ENCODE measurements around the gene ABCC6. TPM values are rescaled to one million over a fixed set of nuclear protein-coding genes. Genes with fewer than 3 reads are reported as not detected.
"Not testable (repeated sequence)": the region's sequence is repeated elsewhere in the genome, so short reads cannot be mapped to it uniquely, and the experiment has no call there.

The ABCC6 gene
- total and polyA plus RNA-seq, 2 donors (not counting 1 experiment from before 2014, with no cell fraction given) = 0.27 TPM; not detected in 1

- H3K9me3 Mint-ChIP-seq (ENCODE audit: insufficient read depth); H3K4me3 ChIP-seq (ENCODE audit: control extremely low read depth in 1 of 5, extremely low read depth in 1 of 5, insufficient read depth in 1 of 5, low read depth in 2 of 5, low read length in 4 of 5); DNase-seq; intact Hi-C loops (cut with micrococcal nuclease); H3K4me2 ChIP-seq (replicated peaks; ENCODE audit: low read depth, low read length, poor library complexity, severe bottlenecking); H3K9me3 ChIP-seq (ENCODE audit: control extremely low read depth in 1 of 3, control insufficient read depth in 2 of 3, insufficient read depth in 1 of 3, low read length in 2 of 3); H3K79me2 ChIP-seq (ENCODE audit: control insufficient read depth, insufficient read depth, low read length); CTCF ChIA-PET; POLR2A ChIA-PET; ATAC-seq (ENCODE audit: low read depth); H3K27me3 Mint-ChIP-seq; H3K27me3 ChIP-seq (replicated peaks in 1 of 4; ENCODE audit: control extremely low read depth in 1 of 4, control insufficient read depth in 3 of 4, insufficient read depth in 4 of 4, low read length in 3 of 4); H4K20me1 ChIP-seq (ENCODE audit: control insufficient read depth, insufficient read depth, low read length, poor library complexity, severe bottlenecking); H3K27ac ChIP-seq (ENCODE audit: low read length in 2 of 2); H3K4me3 Mint-ChIP-seq; H3K36me3 ChIP-seq (replicated peaks in 1 of 2; ENCODE audit: control extremely low read depth in 1 of 2, control insufficient read depth in 1 of 2, extremely low read depth in 1 of 2, insufficient read depth in 2 of 2, low read length in 1 of 2); H2AFZ ChIP-seq (ENCODE audit: insufficient read depth, low read depth, low read length, poor library complexity, severe bottlenecking); H3K9ac ChIP-seq (ENCODE audit: low read length): not testable (repeated sequence)
- Mint-ChIP-seq H3K4me1 (peaks cover 24% of the 10 kb centered on the region), H3K27ac (peak overlapping the region; percentile 41)
- no CpG with 5 or more reads among the region's 4 CpGs for WGBS (ENCODE audit: insufficient coverage)
- H3K4me1 ChIP-seq (ENCODE audit: control insufficient read depth in 2 of 2, insufficient read depth in 2 of 2, low read length in 2 of 2) = peaks cover 0 to 21% of the 10 kb centered on the region in 2 donors
Measured at GRCh38 chr16:16207097-16207786, 16.1 kb downstream of the ABCC6 start.

- H3K4me3 Mint-ChIP-seq; POLR2A ChIA-PET; H4K20me1 ChIP-seq (ENCODE audit: control insufficient read depth, insufficient read depth, low read length, poor library complexity, severe bottlenecking); H3K9me3 Mint-ChIP-seq (ENCODE audit: insufficient read depth); H2AFZ ChIP-seq (ENCODE audit: insufficient read depth, low read depth, low read length, poor library complexity, severe bottlenecking); H3K9me3 ChIP-seq (ENCODE audit: control extremely low read depth in 1 of 3, control insufficient read depth in 2 of 3, insufficient read depth in 1 of 3, low read length in 2 of 3); H3K36me3 ChIP-seq (replicated peaks in 1 of 2; ENCODE audit: control extremely low read depth in 1 of 2, control insufficient read depth in 1 of 2, extremely low read depth in 1 of 2, insufficient read depth in 2 of 2, low read length in 1 of 2); H3K79me2 ChIP-seq (ENCODE audit: control insufficient read depth, insufficient read depth, low read length); CTCF ChIA-PET; H3K4me3 ChIP-seq (ENCODE audit: control extremely low read depth in 1 of 5, extremely low read depth in 1 of 5, insufficient read depth in 1 of 5, low read depth in 2 of 5, low read length in 4 of 5); H3K27me3 ChIP-seq (replicated peaks in 1 of 4; ENCODE audit: control extremely low read depth in 1 of 4, control insufficient read depth in 3 of 4, insufficient read depth in 4 of 4, low read length in 3 of 4); H3K27ac ChIP-seq (ENCODE audit: low read length in 2 of 2); ATAC-seq (ENCODE audit: low read depth); H3K27ac Mint-ChIP-seq; DNase-seq; H3K9ac ChIP-seq (ENCODE audit: low read length); intact Hi-C loops (cut with micrococcal nuclease); H3K27me3 Mint-ChIP-seq; H3K4me2 ChIP-seq (replicated peaks; ENCODE audit: low read depth, low read length, poor library complexity, severe bottlenecking): not testable (repeated sequence)
- H3K4me1 ChIP-seq (ENCODE audit: control insufficient read depth in 2 of 2, insufficient read depth in 2 of 2, low read length in 2 of 2) = peaks cover 4 to 32% of the 10 kb centered on the region in 2 donors
- peaks cover 33% of the 10 kb centered on the region for H3K4me1 Mint-ChIP-seq
- WGBS (ENCODE audit: insufficient coverage) = no CpG with 5 or more reads among the region's 2 CpGs
Measured at GRCh38 chr16:16205864-16206263, 17.4 kb downstream of the ABCC6 start.

GRCh38 chr16:16204552-16204951, 18.7 kb downstream of the ABCC6 start:
- peak overlapping the region; percentile 44 to 54 for H3K27ac ChIP-seq (ENCODE audit: low read length in 2 of 2)
- H3K9me3 ChIP-seq (ENCODE audit: control extremely low read depth in 1 of 3, control insufficient read depth in 2 of 3, insufficient read depth in 1 of 3, low read length in 2 of 3); H3K9ac ChIP-seq (ENCODE audit: low read length); H4K20me1 ChIP-seq (ENCODE audit: control insufficient read depth, insufficient read depth, low read length, poor library complexity, severe bottlenecking); H3K9me3 Mint-ChIP-seq (ENCODE audit: insufficient read depth); H3K36me3 ChIP-seq (replicated peaks in 1 of 2; ENCODE audit: control extremely low read depth in 1 of 2, control insufficient read depth in 1 of 2, extremely low read depth in 1 of 2, insufficient read depth in 2 of 2, low read length in 1 of 2); intact Hi-C loops (cut with micrococcal nuclease); CTCF ChIA-PET; H3K27me3 ChIP-seq (replicated peaks in 1 of 4; ENCODE audit: control extremely low read depth in 1 of 4, control insufficient read depth in 3 of 4, insufficient read depth in 4 of 4, low read length in 3 of 4); H3K27me3 Mint-ChIP-seq; H3K79me2 ChIP-seq (ENCODE audit: control insufficient read depth, insufficient read depth, low read length); H3K4me3 ChIP-seq (ENCODE audit: control extremely low read depth in 1 of 5, extremely low read depth in 1 of 5, insufficient read depth in 1 of 5, low read depth in 2 of 5, low read length in 4 of 5): not testable (repeated sequence)
- peak overlapping the region; percentile 39 for H3K4me3 Mint-ChIP-seq
- ATAC-seq (ENCODE audit: low read depth) = peak; percentile 81
- DNase-seq = peak; percentile 43
- peaks cover 8 to 37% of the 10 kb centered on the region in 2 donors for H3K4me1 ChIP-seq (ENCODE audit: control insufficient read depth in 2 of 2, insufficient read depth in 2 of 2, low read length in 2 of 2)
- peak overlapping the region; percentile 91 for H3K27ac Mint-ChIP-seq
- POLR2A ChIA-PET = interaction anchor here (0.7 kb wide), 1 partner anchor 563 kb away, joined by 4 read pairs; no protein-coding TSS in a partner anchor
- no CpG with 5 or more reads among the region's 8 CpGs for WGBS (ENCODE audit: insufficient coverage)
- H3K4me1 Mint-ChIP-seq = peaks cover 34% of the 10 kb centered on the region
- peak overlapping the region; percentile 19 for H3K4me2 ChIP-seq (replicated peaks; ENCODE audit: low read depth, low read length, poor library complexity, severe bottlenecking)
- H2AFZ ChIP-seq (ENCODE audit: insufficient read depth, low read depth, low read length, poor library complexity, severe bottlenecking) = peak overlapping the region; percentile 38

GRCh38 chr16:16203494-16203893, 19.8 kb downstream of the ABCC6 start:
- H2AFZ ChIP-seq (ENCODE audit: insufficient read depth, low read depth, low read length, poor library complexity, severe bottlenecking); H3K36me3 ChIP-seq (replicated peaks in 1 of 2; ENCODE audit: control extremely low read depth in 1 of 2, control insufficient read depth in 1 of 2, extremely low read depth in 1 of 2, insufficient read depth in 2 of 2, low read length in 1 of 2); H4K20me1 ChIP-seq (ENCODE audit: control insufficient read depth, insufficient read depth, low read length, poor library complexity, severe bottlenecking); H3K9me3 ChIP-seq (ENCODE audit: control extremely low read depth in 1 of 3, control insufficient read depth in 2 of 3, insufficient read depth in 1 of 3, low read length in 2 of 3); H3K27me3 Mint-ChIP-seq; H3K4me3 Mint-ChIP-seq; H3K4me2 ChIP-seq (replicated peaks; ENCODE audit: low read depth, low read length, poor library complexity, severe bottlenecking); POLR2A ChIA-PET; H3K9ac ChIP-seq (ENCODE audit: low read length); ATAC-seq (ENCODE audit: low read depth); intact Hi-C loops (cut with micrococcal nuclease); H3K9me3 Mint-ChIP-seq (ENCODE audit: insufficient read depth); H3K4me3 ChIP-seq (ENCODE audit: control extremely low read depth in 1 of 5, extremely low read depth in 1 of 5, insufficient read depth in 1 of 5, low read depth in 2 of 5, low read length in 4 of 5); DNase-seq; CTCF ChIA-PET; H3K27me3 ChIP-seq (replicated peaks in 1 of 4; ENCODE audit: control extremely low read depth in 1 of 4, control insufficient read depth in 3 of 4, insufficient read depth in 4 of 4, low read length in 3 of 4); H3K27ac Mint-ChIP-seq; H3K27ac ChIP-seq (ENCODE audit: low read length in 2 of 2); H3K79me2 ChIP-seq (ENCODE audit: control insufficient read depth, insufficient read depth, low read length): not testable (repeated sequence)
- 100% methylated on average over 1 of the region's 6 CpGs for WGBS (ENCODE audit: insufficient coverage)
- peaks cover 8 to 37% of the 10 kb centered on the region in 2 donors for H3K4me1 ChIP-seq (ENCODE audit: control insufficient read depth in 2 of 2, insufficient read depth in 2 of 2, low read length in 2 of 2)
- H3K4me1 Mint-ChIP-seq = peaks cover 36% of the 10 kb centered on the region
